ENCODE data around the gene GSE1. TPM values are rescaled to one million over a fixed set of nuclear protein-coding genes. Genes with fewer than 3 reads are reported as not detected.

GSE1 gene
- total RNA-seq, 1 experiment from 2014 or later = 90.2 TPM

- ChIA-PET POLR2A (no interaction called here), CTCF (interaction anchor here (4.7 kb wide), 1 partner anchor 11 kb away, joined by 28 read pairs; no protein-coding TSS in a partner anchor), RAD21 (ENCODE audit: low non-redundant PET in 1 of 2, low total read pairs in 2 of 2, uncharacterized antibody in 2 of 2, unreplicated experiment in 2 of 2) (interaction anchor here in 1 of 2 experiments (0.7 kb wide), 1 partner anchor 134 kb away, joined by 4 read pairs; no protein-coding TSS in a partner anchor)
- no peak overlapping the region for H2AFZ ChIP-seq (ENCODE audit: low read depth, low read length, poor library complexity, severe bottlenecking)
- no peak overlapping the region for H3K4me3 ChIP-seq (replicated peaks in 1 of 2; ENCODE audit: low read depth in 1 of 2, low read length in 2 of 2)
- H3K9me3 ChIP-seq (ENCODE audit: control insufficient read depth in 1 of 2, insufficient read depth in 1 of 2, low read depth in 1 of 2, low read length in 2 of 2) = peaks cover 14 to 18% of the 10 kb centered on the region in 2 experiments; a peak in 3 of 4 replicates
- BruUV-seq (replicated peaks) = no TSS peak
- no peak overlapping the region for H3K4me2 ChIP-seq (ENCODE audit: low read length)
- H3K79me2 ChIP-seq (ENCODE audit: insufficient read depth, low read length) = peaks cover 96% of the 10 kb centered on the region
- no peaks in the 10 kb centered on the region for H3K27me3 ChIP-seq (ENCODE audit: insufficient read depth, low read length)
- no peaks in the 10 kb centered on the region for H4K20me1 ChIP-seq (ENCODE audit: insufficient read depth)
- H3K4me1 ChIP-seq (ENCODE audit: control insufficient read depth in 1 of 2, insufficient read depth in 2 of 2, low read length in 2 of 2) = peaks cover 0 to under 1% of the 10 kb centered on the region in 2 experiments; a peak in 1 of 4 replicates
- DNase-seq (ENCODE audit: low read depth, low spot score) = no peak
- intact Hi-C loops (cut with micrococcal nuclease) = no loop called here
- H3K27ac ChIP-seq (ENCODE audit: low read depth, low read length) = no peak overlapping the region
- H3K9ac ChIP-seq (ENCODE audit: low read length) = no peak overlapping the region
- no peaks in the 10 kb centered on the region for H3K9me2 ChIP-seq (ENCODE audit: insufficient read depth)
- TF ChIP-seq JUND (IDR thresholded peaks at IDR 0.05) = no peak
- TF ChIP-seq FOSL1 (IDR thresholded peaks at IDR 0.05; ENCODE audit: low read depth) = no peak
- TF ChIP-seq EZH2phosphoT487 (IDR thresholded peaks at IDR 0.05; ENCODE audit: borderline replicate concordance) = no peak
- TF ChIP-seq POLR2A (IDR thresholded peaks at IDR 0.05; ENCODE audit: borderline replicate concordance, extremely low read depth, insufficient read depth, insufficient read length) = no peak
- no peak for TF ChIP-seq SP1 (IDR thresholded peaks at IDR 0.05; ENCODE audit: low read depth)
- TF ChIP-seq ATF3 (IDR thresholded peaks at IDR 0.05) = no peak
- TF ChIP-seq CTCF (IDR thresholded peaks at IDR 0.05 in 2 of 3, conservative IDR thresholded peaks at IDR 0.05 in 1 of 3; ENCODE audit: borderline replicate concordance in 1 of 3, insufficient read depth in 1 of 3, low read depth in 2 of 3, low read length in 2 of 3) = no peak
- TF ChIP-seq TCF7L2 (IDR thresholded peaks at IDR 0.05; ENCODE audit: borderline replicate concordance, extremely low read depth, insufficient read depth, insufficient read length) = no peak
- no peak for TF ChIP-seq ZBTB33 (IDR thresholded peaks at IDR 0.05; ENCODE audit: extremely low read depth, insufficient replicate concordance, low read length)
- no peak for TF ChIP-seq CBX3 (IDR thresholded peaks at IDR 0.05; ENCODE audit: low read depth)
- ATAC-seq = no peak
- no peaks in the 10 kb centered on the region for H3K36me3 ChIP-seq (ENCODE audit: control insufficient read depth in 1 of 2, insufficient read depth in 2 of 2, low read length in 2 of 2)
Observed at GRCh38 chr16:85627089-85627488, 14.0 kb downstream of the GSE1 start.
